ENCODE results near the gene ACO2.

ACO2 gene

GRCh38 chr22:41505511-41506220, 36.7 kb downstream of the ACO2 start:
- DNase-seq (ENCODE audit: insufficient read length, low spot score) = no peak
- no peak for TF ChIP-seq SPI1 (IDR thresholded peaks at IDR 0.05; ENCODE audit: low read depth, low read length)
- no peak for FAIRE-seq

DNA sequence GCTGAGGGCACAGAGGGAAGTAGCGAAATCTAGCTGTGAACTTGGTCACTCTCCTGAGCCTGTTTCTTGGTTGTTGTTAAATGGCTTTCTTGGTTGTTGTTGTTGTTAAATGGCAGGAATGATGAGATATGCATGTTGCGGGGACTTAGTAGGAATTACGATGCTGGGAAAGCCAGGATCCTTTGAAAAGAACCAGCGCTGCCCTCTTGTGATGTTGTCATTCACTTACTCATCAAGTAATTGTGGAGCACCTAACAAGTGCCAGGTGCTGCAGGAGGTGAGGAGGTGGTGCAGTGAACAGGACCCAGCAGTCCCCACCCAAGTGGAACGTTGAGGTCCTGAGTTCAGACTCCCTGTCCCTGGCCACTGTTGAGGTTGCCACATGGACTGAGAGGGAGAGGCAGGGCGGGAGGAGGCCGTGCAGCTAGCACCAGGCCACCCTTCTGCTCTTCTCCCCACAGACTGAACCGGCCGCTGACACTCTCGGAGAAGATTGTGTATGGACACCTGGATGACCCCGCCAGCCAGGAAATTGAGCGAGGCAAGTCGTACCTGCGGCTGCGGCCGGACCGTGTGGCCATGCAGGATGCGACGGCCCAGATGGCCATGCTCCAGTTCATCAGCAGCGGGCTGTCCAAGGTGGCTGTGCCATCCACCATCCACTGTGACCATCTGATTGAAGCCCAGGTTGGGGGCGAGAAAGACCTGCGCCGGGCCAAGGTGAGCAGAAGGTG, 38.6 kb downstream of the ACO2 start:
- TF ChIP-seq POLR2A (IDR thresholded peaks at IDR 0.05; ENCODE audit: low read depth, low read length) (no peak), PAX5 (IDR thresholded peaks at IDR 0.05; ENCODE audit: insufficient read depth, low read length, severe bottlenecking) (no peak), SPI1 (IDR thresholded peaks at IDR 0.05; ENCODE audit: low read depth, low read length) (no peak)
- no peak for FAIRE-seq
- no peak for DNase-seq (ENCODE audit: insufficient read length, low spot score)

DNA sequence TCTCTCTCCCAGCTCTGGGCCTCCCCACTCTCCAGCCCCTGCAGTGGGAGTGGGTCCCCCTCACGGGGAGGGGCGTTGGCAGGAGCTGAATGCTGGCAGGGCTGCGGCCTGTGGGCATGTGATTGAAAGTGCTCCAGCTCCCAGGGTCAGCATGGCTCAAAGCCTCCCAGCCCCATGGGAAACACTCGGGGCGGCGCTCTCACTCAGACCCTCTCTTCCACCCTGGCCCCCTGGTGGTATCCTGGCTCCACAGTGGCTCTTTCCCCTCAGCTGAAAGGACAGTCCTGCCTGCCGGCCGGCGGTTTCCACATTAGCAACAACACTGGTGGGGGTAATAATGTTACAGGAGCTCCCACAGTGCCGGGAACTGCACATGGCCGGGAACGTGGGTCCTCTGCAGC, 39.9 kb downstream of the ACO2 start:
- FAIRE-seq (no peak), DNase-seq (ENCODE audit: insufficient read length, low spot score) (no peak)
- TF ChIP-seq TAF1 (IDR thresholded peaks at IDR 0.05; ENCODE audit: low read depth, low read length) (no peak), POU2F2 (IDR thresholded peaks at IDR 0.05; ENCODE audit: low read depth, low read length) (no peak), SPI1 (IDR thresholded peaks at IDR 0.05; ENCODE audit: low read depth, low read length) (no peak), POLR2AphosphoS5 (IDR thresholded peaks at IDR 0.05; ENCODE audit: low read depth, low read length) (no peak), PAX5 (IDR thresholded peaks at IDR 0.05; ENCODE audit: insufficient read depth, low read length, severe bottlenecking) (no peak), POLR2A (IDR thresholded peaks at IDR 0.05; ENCODE audit: low read depth, low read length) (no peak)

GRCh38 chr22:41511521-41511968, 42.6 kb downstream of the ACO2 start:
- DNase-seq (ENCODE audit: insufficient read length, low spot score) (no peak), FAIRE-seq (no peak)
- TF ChIP-seq POLR2A (IDR thresholded peaks at IDR 0.05; ENCODE audit: low read depth, low read length) (no peak), PAX5 (IDR thresholded peaks at IDR 0.05; ENCODE audit: insufficient read depth, low read length, severe bottlenecking) (no peak), POLR2AphosphoS5 (IDR thresholded peaks at IDR 0.05; ENCODE audit: low read depth, low read length) (no peak), POU2F2 (IDR thresholded peaks at IDR 0.05; ENCODE audit: low read depth, low read length) (no peak), SPI1 (IDR thresholded peaks at IDR 0.05; ENCODE audit: low read depth, low read length) (no peak), TAF1 (IDR thresholded peaks at IDR 0.05; ENCODE audit: low read depth, low read length) (no peak)

- DNase-seq (ENCODE audit: insufficient read length, low spot score) (no peak), FAIRE-seq (no peak)
- TF ChIP-seq PAX5 (IDR thresholded peaks at IDR 0.05; ENCODE audit: insufficient read depth, low read length, severe bottlenecking) = no peak
Observed at GRCh38 chr22:41512421-41513194, 43.7 kb downstream of the ACO2 start.

GRCh38 chr22:41513391-41513790, 44.5 kb downstream of the ACO2 start:
- no peak for DNase-seq (ENCODE audit: insufficient read length, low spot score)
- TF ChIP-seq POLR2A (IDR thresholded peaks at IDR 0.05; ENCODE audit: low read depth, low read length) (no peak), SPI1 (IDR thresholded peaks at IDR 0.05; ENCODE audit: low read depth, low read length) (no peak), TAF1 (IDR thresholded peaks at IDR 0.05; ENCODE audit: low read depth, low read length) (no peak), POLR2AphosphoS5 (IDR thresholded peaks at IDR 0.05; ENCODE audit: low read depth, low read length) (no peak), POU2F2 (IDR thresholded peaks at IDR 0.05; ENCODE audit: low read depth, low read length) (no peak), PAX5 (IDR thresholded peaks at IDR 0.05; ENCODE audit: insufficient read depth, low read length, severe bottlenecking) (no peak)
- FAIRE-seq = no peak

GRCh38 chr22:41516462-41516861, 47.5 kb downstream of the ACO2 start:
- TF ChIP-seq TAF1 (IDR thresholded peaks at IDR 0.05; ENCODE audit: low read depth, low read length) (no peak), PAX5 (IDR thresholded peaks at IDR 0.05; ENCODE audit: insufficient read depth, low read length, severe bottlenecking) (no peak), POLR2A (IDR thresholded peaks at IDR 0.05; ENCODE audit: low read depth, low read length) (no peak), POU2F2 (IDR thresholded peaks at IDR 0.05; ENCODE audit: low read depth, low read length) (no peak)
- FAIRE-seq = no peak
- DNase-seq (ENCODE audit: insufficient read length, low spot score) = no peak

- no peak for FAIRE-seq
- DNase-seq (ENCODE audit: insufficient read length, low spot score) = no peak
- TF ChIP-seq TAF1 (IDR thresholded peaks at IDR 0.05; ENCODE audit: low read depth, low read length) (no peak), POLR2A (IDR thresholded peaks at IDR 0.05; ENCODE audit: low read depth, low read length) (no peak), POU2F2 (IDR thresholded peaks at IDR 0.05; ENCODE audit: low read depth, low read length) (no peak), SPI1 (IDR thresholded peaks at IDR 0.05; ENCODE audit: low read depth, low read length) (no peak), PAX5 (IDR thresholded peaks at IDR 0.05; ENCODE audit: insufficient read depth, low read length, severe bottlenecking) (no peak), POLR2AphosphoS5 (IDR thresholded peaks at IDR 0.05; ENCODE audit: low read depth, low read length) (no peak; the same call in 1 of the 2 replicates)
Observed at GRCh38 chr22:41517172-41518047, 48.5 kb downstream of the ACO2 start.

DNA sequence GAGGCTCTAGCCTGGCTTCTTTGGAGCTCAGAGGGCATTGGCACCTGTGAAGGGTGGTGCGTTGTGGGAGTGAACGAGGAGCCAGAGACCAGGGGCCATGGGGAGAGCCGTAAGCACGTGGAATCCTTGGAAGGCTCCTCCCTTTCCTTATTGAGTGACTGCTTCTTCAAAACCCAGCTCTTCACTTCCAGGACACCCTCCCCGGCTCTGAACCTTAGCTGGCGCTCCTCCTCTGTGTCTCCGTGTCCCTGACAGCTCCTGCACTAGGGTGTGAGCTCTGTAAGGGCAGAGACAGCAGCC, 49.1 kb downstream of the ACO2 start:
- DNase-seq (ENCODE audit: insufficient read length, low spot score) = no peak
- no peak for FAIRE-seq
- TF ChIP-seq POLR2A (IDR thresholded peaks at IDR 0.05; ENCODE audit: low read depth, low read length) (no peak), PAX5 (IDR thresholded peaks at IDR 0.05; ENCODE audit: insufficient read depth, low read length, severe bottlenecking) (no peak), POLR2AphosphoS5 (IDR thresholded peaks at IDR 0.05; ENCODE audit: low read depth, low read length) (no peak), TAF1 (IDR thresholded peaks at IDR 0.05; ENCODE audit: low read depth, low read length) (no peak), SPI1 (IDR thresholded peaks at IDR 0.05; ENCODE audit: low read depth, low read length) (no peak), POU2F2 (IDR thresholded peaks at IDR 0.05; ENCODE audit: low read depth, low read length) (no peak)
